Esophagus squamous epithelium (tissue), 4 donors: Measurements from ENCODE around the gene S100B.

Source experiments
- CTCF ChIP-seq, 6 experiments: fragments of 450-650 bp in 4 of 6; fragments of 200-600 bp in 2 of 6; sonication (generic) in 2 of 6; IDR thresholded peaks; one replicate each; pipeline ENCODE4 v1.5.1; 2016 to 2019; ENCODE audit warnings: antibody characterized with exemption in 6 of 6, mild to moderate bottlenecking in 4 of 6, moderate library complexity in 4 of 6
- POLR2A ChIP-seq, 4 donors: fragments of 450-650 bp; IDR thresholded peaks; one replicate each; pipeline ENCODE4 v1.6.1; 2017; ENCODE audit warnings: antibody characterized with exemption in 4 of 4, mild to moderate bottlenecking in 4 of 4, moderate library complexity in 3 of 4

GRCh38 chr21:46620846-46621245 lies 16.0 kb upstream of the S100B start:
- TF ChIP-seq CTCF (IDR thresholded peaks at IDR 0.05) = no peak
- no peak for TF ChIP-seq POLR2A (IDR thresholded peaks at IDR 0.05)
